DOHH2 (cell line): ENCODE data around the gene RARG.

Experiments used
- H3F3A ChIP-seq: fragments of 200-600 bp; sonication (generic), shearing (Covaris generic); 2 replicates; pipeline ENCODE4 v1.6.0; 2016; ENCODE audit warnings: antibody characterized with exemption, mild to moderate bottlenecking; ENCODE audit not compliant: control insufficient read depth, insufficient read depth
- H3K27ac ChIP-seq: fragments of 200-600 bp; sonication (generic); 2 replicates; pipeline ENCODE4 v1.5.1; 2014; ENCODE audit warnings: low read depth, mild to moderate bottlenecking, low read length, moderate library complexity
- H3K27me3 ChIP-seq: fragments of 200-600 bp; sonication (generic); 2 replicates; pipeline ENCODE4 v1.6.1; 2014; ENCODE audit warnings: mild to moderate bottlenecking, low read length, mixed read lengths; ENCODE audit not compliant: control insufficient read depth
- H3K36me3 ChIP-seq: fragments of 200-600 bp; sonication (generic); 2 replicates; pipeline ENCODE4 v1.6.1; 2014; ENCODE audit warnings: mild to moderate bottlenecking, low read length, moderate library complexity, mixed read lengths; ENCODE audit not compliant: control insufficient read depth
- H3K4me1 ChIP-seq: fragments of 200-600 bp; sonication (generic); 2 replicates; pipeline ENCODE4 v1.6.1; 2014; ENCODE audit warnings: mild to moderate bottlenecking, low read length, mixed read lengths; ENCODE audit not compliant: control insufficient read depth
- H3K4me2 ChIP-seq: fragments of 200-600 bp; sonication (generic); 2 replicates; pipeline ENCODE4 v1.6.0; 2014; ENCODE audit warnings: mild to moderate bottlenecking, low read length, moderate library complexity
- H3K4me3 ChIP-seq: fragments of 200-600 bp; sonication (generic); 2 replicates; pipeline ENCODE4 v1.5.1; 2014; ENCODE audit warnings: mild to moderate bottlenecking, low read length, mixed read lengths
- H3K79me2 ChIP-seq: fragments of 200-600 bp; sonication (generic); 2 replicates; pipeline ENCODE4 v1.6.1; 2014; ENCODE audit warnings: mild to moderate bottlenecking, low read length, mixed read lengths; ENCODE audit not compliant: control insufficient read depth
- H3K9me2 ChIP-seq: fragments of 200-600 bp; sonication (generic); replicated peaks from 2 replicates; pipeline ENCODE4 v1.6.1; 2014; ENCODE audit warnings: mild to moderate bottlenecking, low read length, mixed read lengths; ENCODE audit not compliant: control insufficient read depth
- H3K9me3 ChIP-seq: fragments of 200-600 bp; sonication (generic); 2 replicates; pipeline ENCODE4 v1.6.1; 2014; ENCODE audit warnings: antibody characterized with exemption, low read length, mixed read lengths; ENCODE audit not compliant: control insufficient read depth, insufficient read depth
- H4K20me1 ChIP-seq: fragments of 200-600 bp; sonication (generic); 2 replicates; pipeline ENCODE4 v1.6.0; 2014; ENCODE audit warnings: low read depth, mild to moderate bottlenecking, antibody characterized with exemption, low read length, moderate library complexity; ENCODE audit not compliant: control insufficient read depth, insufficient read depth
- EZH2phosphoT487 ChIP-seq: fragments of 200-600 bp; sonication (generic); IDR thresholded peaks from 2 replicates; pipeline ENCODE4 v1.6.1; 2017; ENCODE audit warnings: borderline replicate concordance, mild to moderate bottlenecking, antibody characterized with exemption, low read length, moderate library complexity, mixed read lengths
- TF ChIP-seq, protein P1 (sequence below): fragments of 200-600 bp; sonication (generic); IDR thresholded peaks from one replicate; pipeline ENCODE4 v1.5.1; 2014; ENCODE audit warnings: antibody characterized with exemption, mild to moderate bottlenecking, low read depth, low read length; ENCODE audit not compliant: poor library complexity, severe bottlenecking

RARG gene

DNA sequence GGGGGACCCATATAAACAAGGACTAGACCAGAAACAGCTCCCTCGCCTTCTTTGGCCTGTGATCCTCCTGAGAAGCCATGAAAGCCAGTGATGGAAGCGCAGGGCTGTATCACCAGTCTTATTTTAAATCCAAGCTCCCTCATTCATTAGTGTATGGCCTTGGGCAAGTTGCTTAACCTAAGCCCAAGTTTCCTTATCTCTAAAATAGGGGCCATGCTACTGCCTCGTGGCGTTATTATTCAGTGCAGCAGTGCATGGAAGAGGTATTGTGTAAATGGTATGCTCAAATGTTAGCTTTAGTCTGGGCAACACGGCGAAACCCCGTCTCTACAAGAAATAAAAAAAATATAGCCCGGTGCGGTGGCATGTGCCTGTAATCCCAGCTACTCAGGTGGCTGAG is 46.0 kb upstream of the RARG start:
- no peaks in the 10 kb centered on the region for H3F3A ChIP-seq
- H4K20me1 ChIP-seq: no peaks in the 10 kb centered on the region
- H3K27me3 ChIP-seq: no peaks in the 10 kb centered on the region
- H3K79me2 ChIP-seq: peaks cover 3% of the 10 kb centered on the region; the same call in 1 of the 2 replicates
- H3K9me2 ChIP-seq: no peaks in the 10 kb centered on the region
- no peak overlapping the region for H3K27ac ChIP-seq
- H3K4me3 ChIP-seq: no peak overlapping the region
- TF ChIP-seq, protein P1, sequence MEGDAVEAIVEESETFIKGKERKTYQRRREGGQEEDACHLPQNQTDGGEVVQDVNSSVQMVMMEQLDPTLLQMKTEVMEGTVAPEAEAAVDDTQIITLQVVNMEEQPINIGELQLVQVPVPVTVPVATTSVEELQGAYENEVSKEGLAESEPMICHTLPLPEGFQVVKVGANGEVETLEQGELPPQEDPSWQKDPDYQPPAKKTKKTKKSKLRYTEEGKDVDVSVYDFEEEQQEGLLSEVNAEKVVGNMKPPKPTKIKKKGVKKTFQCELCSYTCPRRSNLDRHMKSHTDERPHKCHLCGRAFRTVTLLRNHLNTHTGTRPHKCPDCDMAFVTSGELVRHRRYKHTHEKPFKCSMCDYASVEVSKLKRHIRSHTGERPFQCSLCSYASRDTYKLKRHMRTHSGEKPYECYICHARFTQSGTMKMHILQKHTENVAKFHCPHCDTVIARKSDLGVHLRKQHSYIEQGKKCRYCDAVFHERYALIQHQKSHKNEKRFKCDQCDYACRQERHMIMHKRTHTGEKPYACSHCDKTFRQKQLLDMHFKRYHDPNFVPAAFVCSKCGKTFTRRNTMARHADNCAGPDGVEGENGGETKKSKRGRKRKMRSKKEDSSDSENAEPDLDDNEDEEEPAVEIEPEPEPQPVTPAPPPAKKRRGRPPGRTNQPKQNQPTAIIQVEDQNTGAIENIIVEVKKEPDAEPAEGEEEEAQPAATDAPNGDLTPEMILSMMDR: no peak
- no peak for TF ChIP-seq EZH2phosphoT487
- H3K4me2 ChIP-seq: no peak overlapping the region
- no peaks in the 10 kb centered on the region for H3K9me3 ChIP-seq
- H3K36me3 ChIP-seq: peaks cover 91% of the 10 kb centered on the region
- no peaks in the 10 kb centered on the region for H3K4me1 ChIP-seq

DNA sequence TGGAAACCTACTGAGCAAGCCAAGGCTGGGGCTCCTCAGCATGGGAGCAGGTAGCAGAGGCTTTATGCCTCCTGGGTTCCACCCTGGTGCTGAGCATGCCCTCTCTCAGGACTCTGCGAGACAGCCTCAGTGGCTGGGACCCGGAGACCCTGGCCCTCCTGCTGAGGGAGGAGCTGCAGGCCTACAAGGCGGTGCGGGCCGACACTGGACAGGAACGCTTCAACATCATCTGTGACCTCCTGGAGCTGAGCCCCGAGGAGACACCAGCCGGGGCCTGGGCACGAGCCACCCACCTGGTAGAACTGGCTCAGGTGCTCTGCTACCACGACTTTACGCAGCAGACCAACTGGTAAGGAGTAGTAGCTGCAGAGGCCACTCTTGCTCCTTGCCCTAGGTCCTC is 44.5 kb upstream of the RARG start:
- H3K36me3 ChIP-seq: peaks cover 89% of the 10 kb centered on the region
- no peak for TF ChIP-seq EZH2phosphoT487
- TF ChIP-seq, protein P1: no peak
- no peak overlapping the region for H3K4me2 ChIP-seq

DNA sequence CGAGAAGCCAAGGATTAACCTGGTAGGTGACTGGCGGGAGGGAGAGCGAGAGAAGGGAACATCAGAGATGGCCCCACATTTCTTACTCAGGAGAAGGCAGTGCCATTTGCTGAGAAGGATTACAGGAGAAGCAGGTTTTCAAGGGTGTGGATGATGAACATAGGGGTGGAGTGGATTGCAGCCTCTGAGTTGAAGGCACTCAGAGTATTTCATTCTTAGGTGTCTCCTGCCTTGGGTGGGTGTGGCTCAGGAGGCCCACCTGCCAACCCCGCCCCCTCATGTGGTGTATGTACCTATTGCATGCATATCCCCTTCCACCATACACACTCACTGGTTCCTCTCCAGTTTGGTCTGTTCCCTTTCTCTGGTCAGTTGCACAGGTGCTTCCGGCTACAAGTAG is 42.4 kb upstream of the RARG start:
- Histone ChIP-seq H3K4me3 (no peak overlapping the region), H3K27me3 (no peaks in the 10 kb centered on the region), H3K79me2 (peaks cover 33% of the 10 kb centered on the region), H3K9me2 (no peaks in the 10 kb centered on the region), H3F3A (no peaks in the 10 kb centered on the region), H3K4me2 (no peak overlapping the region), H4K20me1 (0 out of 2 replicates have a peak, but pooled peaks cover 8% of the 10 kb centered on the region), H3K36me3 (peaks cover 89% of the 10 kb centered on the region), H3K9me3 (no peaks in the 10 kb centered on the region), H3K4me1 (peaks cover 14% of the 10 kb centered on the region), H3K27ac (no peak overlapping the region)
- TF ChIP-seq EZH2phosphoT487: no peak
- TF ChIP-seq, protein P1: no peak

More for the DNA sequence above, 44.5 kb upstream of the RARG start:
- H3F3A ChIP-seq: no peaks in the 10 kb centered on the region
- H3K9me3 ChIP-seq: no peaks in the 10 kb centered on the region
- no peaks in the 10 kb centered on the region for H4K20me1 ChIP-seq
- H3K27ac ChIP-seq: no peak overlapping the region
- H3K9me2 ChIP-seq: no peaks in the 10 kb centered on the region
- no peak overlapping the region for H3K4me3 ChIP-seq
- no peaks in the 10 kb centered on the region for H3K27me3 ChIP-seq
- peaks cover 13% of the 10 kb centered on the region for H3K79me2 ChIP-seq
- no peaks in the 10 kb centered on the region for H3K4me1 ChIP-seq
